Bladder microvascular endothelial cell (primary cell): ENCODE data around the gene HSD17B1. TPM values are rescaled to one million over a fixed set of nuclear protein-coding genes. Genes with fewer than 3 reads are reported as not detected.

Source experiments
- total RNA-seq: library from RNA; depleted of rRNA; stranded (reverse); fragments of >200 nt; gene quantifications from 2 replicates; pipeline ENCODE4 v1.2.3, GENCODE V29; 2014

The HSD17B1 gene, protein sequence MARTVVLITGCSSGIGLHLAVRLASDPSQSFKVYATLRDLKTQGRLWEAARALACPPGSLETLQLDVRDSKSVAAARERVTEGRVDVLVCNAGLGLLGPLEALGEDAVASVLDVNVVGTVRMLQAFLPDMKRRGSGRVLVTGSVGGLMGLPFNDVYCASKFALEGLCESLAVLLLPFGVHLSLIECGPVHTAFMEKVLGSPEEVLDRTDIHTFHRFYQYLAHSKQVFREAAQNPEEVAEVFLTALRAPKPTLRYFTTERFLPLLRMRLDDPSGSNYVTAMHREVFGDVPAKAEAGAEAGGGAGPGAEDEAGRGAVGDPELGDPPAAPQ
- 0.49 and 1.1 TPM in 2 replicates for total RNA-seq

GRCh38 chr17:42552736-42553135 lies at the start of gene HSD17B1:
Gene HSD17B1, plus strand, starts transcription at chr17:42552923. Its CDS starts 11 bp downstream, at chr17:42552934.

GRCh38 chr17:42536048-42536371 lies 16.7 kb upstream of the HSD17B1 start, which contains the start of gene NAGLU:
Gene NAGLU, plus strand, starts transcription at chr17:42536241. Its CDS starts 32 bp downstream, at chr17:42536273.

GRCh38 chr17:42561897-42562387 lies 9.2 kb downstream of the HSD17B1 start, which contains the start of gene COASY:
Gene COASY, plus strand, starts transcription at chr17:42562148. Its CDS starts 475 bp downstream, at chr17:42562623.

GRCh38 chr17:42566883-42567573 lies 14.3 kb downstream of the HSD17B1 start, which contains the start of gene MLX:
Gene MLX, plus strand, starts transcription at chr17:42567100. Its CDS starts 25 bp downstream, at chr17:42567125.

GRCh38 chr17:42577532-42578281 lies 25.0 kb downstream of the HSD17B1 start, which contains the start of gene PSMC3IP:
Gene PSMC3IP, minus strand, starts transcription at chr17:42577729. Its CDS starts 43 bp downstream, at chr17:42577686.

Other genes starting within 250 kb of the HSD17B1 start
- 79.0 and 145 TPM in 2 replicates for gene STAT3, start 164.5 kb upstream of the HSD17B1 start, total RNA-seq
- gene CAVIN1, start 129.7 kb upstream of the HSD17B1 start, total RNA-seq: 719 and 771 TPM in 2 replicates
- 26.4 and 60.2 TPM in 2 replicates for gene ATP6V0A1, start 94.0 kb upstream of the HSD17B1 start, total RNA-seq
- gene NAGLU, start 16.7 kb upstream of the HSD17B1 start, total RNA-seq: 21.4 and 26.7 TPM in 2 replicates
- 13.1 and 23.2 TPM in 2 replicates for gene COASY, start 9.2 kb downstream of the HSD17B1 start, total RNA-seq
- gene MLX, start 14.2 kb downstream of the HSD17B1 start, total RNA-seq: 27.0 and 33.6 TPM in 2 replicates
- 3.6 and 5.6 TPM in 2 replicates for gene PSMC3IP, start 24.8 kb downstream of the HSD17B1 start, total RNA-seq
- 40.3 and 50.0 TPM in 2 replicates for gene RETREG3, start 56.5 kb downstream of the HSD17B1 start, total RNA-seq
- 18.9 and 62.2 TPM in 2 replicates for gene TUBG1, start 56.8 kb downstream of the HSD17B1 start, total RNA-seq
- 1.9 and 7.4 TPM in 2 replicates for gene TUBG2, start 106.4 kb downstream of the HSD17B1 start, total RNA-seq
- gene PLEKHH3, start 124.1 kb downstream of the HSD17B1 start, total RNA-seq: 5.8 and 10.2 TPM in 2 replicates
- gene CCR10, start 128.9 kb downstream of the HSD17B1 start, total RNA-seq: 2.1 and 2.2 TPM in 2 replicates
- 16.7 and 53.1 TPM in 2 replicates for gene CNTNAP1, start 129.6 kb downstream of the HSD17B1 start, total RNA-seq
- 9.6 and 18.8 TPM in 2 replicates for gene EZH1, start 192.1 kb downstream of the HSD17B1 start, total RNA-seq
- gene RAMP2, start 208.3 kb downstream of the HSD17B1 start, total RNA-seq: 4.4 and 30.8 TPM in 2 replicates
- 35.5 and 41.0 TPM in 2 replicates for gene VPS25, start 220.5 kb downstream of the HSD17B1 start, total RNA-seq
- gene WNK4, start 227.7 kb downstream of the HSD17B1 start, total RNA-seq: 1.3 and 13.0 TPM in 2 replicates
- 55.1 and 59.4 TPM in 2 replicates for gene COA3, start 245.8 kb downstream of the HSD17B1 start, total RNA-seq
- not detected in 2 replicates for gene CNTD1, start 245.9 kb downstream of the HSD17B1 start, total RNA-seq